Activated CD4-positive, alpha-beta memory T cell treated with anti-CD3 and anti-CD28 coated beads for 36 hours (primary cell): Measurements from ENCODE around the gene VCAM1. TPM values are rescaled to one million over a fixed set of nuclear protein-coding genes. Genes with fewer than 3 reads are reported as not detected.

Experiments
- CTCF ChIA-PET: fragments of 350-600 bp; sonication (Branson Sonifier 250); formaldehyde crosslinking; loops from one replicate; lab custom pipeline; 2021; ENCODE audit warnings: antibody characterized with exemption, inconsistent platforms; lab: Charles Lee
- POLR2A ChIA-PET: fragments of 350-600 bp; sonication (Branson Sonifier 250); formaldehyde crosslinking; loops from one replicate; lab custom pipeline; 2021; ENCODE audit warnings: antibody characterized with exemption; lab: Charles Lee
- DNase-seq: peaks from one replicate; pipeline ENCODE4 v3.0.0-alpha.2; 2020
- H3K27ac Mint-ChIP-seq: one replicate; pipeline ENCODE4 v1.8.0; 2021; ENCODE audit warnings: mixed read lengths
- H3K27me3 Mint-ChIP-seq: one replicate; pipeline ENCODE4 v1.8.0; 2021; ENCODE audit warnings: mixed read lengths
- H3K36me3 Mint-ChIP-seq: one replicate; pipeline ENCODE4 v1.8.0; 2021; ENCODE audit warnings: mixed read lengths
- H3K4me1 Mint-ChIP-seq: one replicate; pipeline ENCODE4 v1.8.0; 2021; ENCODE audit warnings: low read depth, mixed read lengths
- H3K4me3 Mint-ChIP-seq: one replicate; pipeline ENCODE4 v1.8.0; 2021; ENCODE audit warnings: mild to moderate bottlenecking, mixed read lengths
- H3K9me3 Mint-ChIP-seq: one replicate; pipeline ENCODE4 v1.8.0; 2021; ENCODE audit warnings: mixed read lengths
- intact Hi-C: fragments of 100-400 bp; cut with micrococcal nuclease; formaldehyde crosslinking; loops from one replicate; pipeline ENCODE4 v1.15.1; 2023
- total RNA-seq, 2 experiments: library from RNA; stranded (reverse); gene quantifications; one replicate each; pipeline ENCODE4 v1.2.3, GENCODE V29; 2021

VCAM1 gene
- total RNA-seq, 2 experiments from 2014 or later, result not detected

DNA sequence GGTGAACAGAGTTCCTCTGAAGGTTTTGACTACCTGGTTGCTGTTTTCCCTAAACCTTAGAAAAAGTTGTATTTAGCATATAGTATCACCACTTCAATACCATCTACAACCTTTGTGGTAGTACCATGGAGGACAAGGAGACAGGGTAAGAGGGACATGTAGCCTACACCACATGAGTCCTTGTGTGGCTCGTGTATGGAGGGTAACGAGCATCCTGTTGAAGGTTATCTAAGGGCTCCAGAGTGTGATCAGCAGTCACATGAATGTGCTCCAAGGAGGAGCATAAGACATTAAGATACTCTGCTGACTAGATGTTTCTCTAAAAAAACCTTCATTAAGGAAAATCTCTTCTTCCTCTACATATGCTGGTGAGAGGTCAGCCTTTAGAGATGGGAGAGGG is 67.3 kb downstream of the VCAM1 start:
- peaks cover 3% of the 10 kb centered on the region for H3K9me3 Mint-ChIP-seq
- intact Hi-C loops, result no loop called here
- ChIA-PET CTCF (no interaction called here), POLR2A (no interaction called here)
- no peak overlapping the region for H3K4me3 Mint-ChIP-seq
- H3K4me1 Mint-ChIP-seq, result no peaks in the 10 kb centered on the region
- no peak overlapping the region for H3K27ac Mint-ChIP-seq
- H3K27me3 Mint-ChIP-seq, result peaks cover 12% of the 10 kb centered on the region
- DNase-seq, result no peak
- H3K36me3 Mint-ChIP-seq, result peaks cover under 1% of the 10 kb centered on the region

Other genes starting within 250 kb of the VCAM1 start
- not detected for gene GPR88, start 181.6 kb upstream of the VCAM1 start, total RNA-seq
- 1 to 10 TPM; 3.0 to 3.9 TPM for gene EXTL2, start 175.1 kb downstream of the VCAM1 start, total RNA-seq
- gene SLC30A7, start 176.3 kb downstream of the VCAM1 start, total RNA-seq, result 10 to 100 TPM; 40.0 to 43.4 TPM